H1 (cell line): Measurements from ENCODE around the gene CDC42EP3. TPM values are rescaled to one million over a fixed set of nuclear protein-coding genes. Genes with fewer than 3 reads are reported as not detected.

Experiments used
- FOSL1 ChIP-seq: IDR thresholded peaks from 2 replicates; pipeline ENCODE4 v1.6.1; 2011; ENCODE audit warnings: mild to moderate bottlenecking, low read depth, low read length, moderate library complexity; ENCODE audit not compliant: insufficient read depth
- GABPA ChIP-seq: IDR thresholded peaks from 2 replicates; pipeline ENCODE4 v1.6.1; 2011; ENCODE audit warnings: mild to moderate bottlenecking, low read length, moderate library complexity, borderline replicate concordance; ENCODE audit not compliant: insufficient read depth
- HDAC2 ChIP-seq, 2 experiments: fragments of 300-600 bp in 1 of 2; sonication (generic) in 1 of 2; IDR thresholded peaks; 2 replicates each; pipeline ENCODE4 v1.6.1; 2011 to 2012; ENCODE audit warnings: low read depth in 2 of 2, low read length in 2 of 2, mild to moderate bottlenecking in 2 of 2, moderate library complexity in 2 of 2, borderline replicate concordance in 1 of 2, inconsistent platforms in 1 of 2
- JUN ChIP-seq: IDR thresholded peaks from 2 replicates; pipeline ENCODE4 v1.6.1; 2011; ENCODE audit warnings: low read depth, mild to moderate bottlenecking, improper control_type of control experiment, low read length
- KDM4A ChIP-seq: IDR thresholded peaks from one replicate; pipeline ENCODE4 v1.7.1; 2012; ENCODE audit warnings: low read depth, mild to moderate bottlenecking, moderate library complexity, low read length, inconsistent platforms; ENCODE audit not compliant: severe bottlenecking
- KDM5A ChIP-seq: fragments of 200-600 bp; IDR thresholded peaks from 2 replicates; pipeline ENCODE4 v1.7.1; 2012; ENCODE audit warnings: mild to moderate bottlenecking, low read length, inconsistent platforms, mixed read lengths
- MAFK ChIP-seq: IDR thresholded peaks from 2 replicates; pipeline ENCODE4 v1.6.1; 2012; ENCODE audit warnings: low read depth, mild to moderate bottlenecking, improper control_type of control experiment, low read length
- RFX5 ChIP-seq: IDR thresholded peaks from 2 replicates; pipeline ENCODE4 v1.6.1; 2011; ENCODE audit warnings: low read depth, low read length, improper control_type of control experiment, borderline replicate concordance
- SIX5 ChIP-seq: IDR thresholded peaks from 2 replicates; pipeline ENCODE4 v1.6.1; 2011; ENCODE audit warnings: mild to moderate bottlenecking, low read depth, low read length
- SP1 ChIP-seq: IDR thresholded peaks from 2 replicates; pipeline ENCODE4 v1.6.1; 2011; ENCODE audit warnings: low read depth, low read length
- SP4 ChIP-seq: IDR thresholded peaks from 2 replicates; pipeline ENCODE4 v1.6.1; 2012; ENCODE audit warnings: low read length, inconsistent platforms
- polyA plus RNA-seq, 7 experiments: library from polyadenylated mRNA; depleted of rRNA in 3 of 7; stranded (reverse) in 5 of 7; unstranded in 2 of 7; fragments of >200 nt in 5 of 7; fragments of 200-250 nt in 2 of 7; gene quantifications; 1 replicate in 5 of 7; 2 replicates in 1 of 7; 4 replicates in 1 of 7; pipeline versions ENCODE4 v1.2.1 to v1.2.3, GENCODE V29; 2011 to 2013; ENCODE audit warnings: missing spikeins in 2 of 7, mixed read lengths in 2 of 7
- total RNA-seq: library from RNA; stranded (reverse); fragmentation: NEBNext Ultra II Directional; extraction: Animal tissue kit (Norgen Biotek cat#: 25700); gene quantifications from 2 replicates; pipeline ENCODE4 v1.2.1, GENCODE V29; 2021
- TF ChIP-seq, protein P1 (sequence below): fragments of 300-600 bp; sonication (generic); IDR thresholded peaks from 2 replicates; pipeline ENCODE4 v1.7.1; 2012; ENCODE audit warnings: low read length, moderate library complexity, mild to moderate bottlenecking, inconsistent platforms; ENCODE audit not compliant: insufficient replicate concordance

Gene CDC42EP3
- total and polyA plus RNA-seq, 2 of the 8 experiments (the other 6 are each of a cell fraction or from before 2014, with no cell fraction given) = 18.4 to 24.7 TPM

- TF ChIP-seq, protein P1, sequence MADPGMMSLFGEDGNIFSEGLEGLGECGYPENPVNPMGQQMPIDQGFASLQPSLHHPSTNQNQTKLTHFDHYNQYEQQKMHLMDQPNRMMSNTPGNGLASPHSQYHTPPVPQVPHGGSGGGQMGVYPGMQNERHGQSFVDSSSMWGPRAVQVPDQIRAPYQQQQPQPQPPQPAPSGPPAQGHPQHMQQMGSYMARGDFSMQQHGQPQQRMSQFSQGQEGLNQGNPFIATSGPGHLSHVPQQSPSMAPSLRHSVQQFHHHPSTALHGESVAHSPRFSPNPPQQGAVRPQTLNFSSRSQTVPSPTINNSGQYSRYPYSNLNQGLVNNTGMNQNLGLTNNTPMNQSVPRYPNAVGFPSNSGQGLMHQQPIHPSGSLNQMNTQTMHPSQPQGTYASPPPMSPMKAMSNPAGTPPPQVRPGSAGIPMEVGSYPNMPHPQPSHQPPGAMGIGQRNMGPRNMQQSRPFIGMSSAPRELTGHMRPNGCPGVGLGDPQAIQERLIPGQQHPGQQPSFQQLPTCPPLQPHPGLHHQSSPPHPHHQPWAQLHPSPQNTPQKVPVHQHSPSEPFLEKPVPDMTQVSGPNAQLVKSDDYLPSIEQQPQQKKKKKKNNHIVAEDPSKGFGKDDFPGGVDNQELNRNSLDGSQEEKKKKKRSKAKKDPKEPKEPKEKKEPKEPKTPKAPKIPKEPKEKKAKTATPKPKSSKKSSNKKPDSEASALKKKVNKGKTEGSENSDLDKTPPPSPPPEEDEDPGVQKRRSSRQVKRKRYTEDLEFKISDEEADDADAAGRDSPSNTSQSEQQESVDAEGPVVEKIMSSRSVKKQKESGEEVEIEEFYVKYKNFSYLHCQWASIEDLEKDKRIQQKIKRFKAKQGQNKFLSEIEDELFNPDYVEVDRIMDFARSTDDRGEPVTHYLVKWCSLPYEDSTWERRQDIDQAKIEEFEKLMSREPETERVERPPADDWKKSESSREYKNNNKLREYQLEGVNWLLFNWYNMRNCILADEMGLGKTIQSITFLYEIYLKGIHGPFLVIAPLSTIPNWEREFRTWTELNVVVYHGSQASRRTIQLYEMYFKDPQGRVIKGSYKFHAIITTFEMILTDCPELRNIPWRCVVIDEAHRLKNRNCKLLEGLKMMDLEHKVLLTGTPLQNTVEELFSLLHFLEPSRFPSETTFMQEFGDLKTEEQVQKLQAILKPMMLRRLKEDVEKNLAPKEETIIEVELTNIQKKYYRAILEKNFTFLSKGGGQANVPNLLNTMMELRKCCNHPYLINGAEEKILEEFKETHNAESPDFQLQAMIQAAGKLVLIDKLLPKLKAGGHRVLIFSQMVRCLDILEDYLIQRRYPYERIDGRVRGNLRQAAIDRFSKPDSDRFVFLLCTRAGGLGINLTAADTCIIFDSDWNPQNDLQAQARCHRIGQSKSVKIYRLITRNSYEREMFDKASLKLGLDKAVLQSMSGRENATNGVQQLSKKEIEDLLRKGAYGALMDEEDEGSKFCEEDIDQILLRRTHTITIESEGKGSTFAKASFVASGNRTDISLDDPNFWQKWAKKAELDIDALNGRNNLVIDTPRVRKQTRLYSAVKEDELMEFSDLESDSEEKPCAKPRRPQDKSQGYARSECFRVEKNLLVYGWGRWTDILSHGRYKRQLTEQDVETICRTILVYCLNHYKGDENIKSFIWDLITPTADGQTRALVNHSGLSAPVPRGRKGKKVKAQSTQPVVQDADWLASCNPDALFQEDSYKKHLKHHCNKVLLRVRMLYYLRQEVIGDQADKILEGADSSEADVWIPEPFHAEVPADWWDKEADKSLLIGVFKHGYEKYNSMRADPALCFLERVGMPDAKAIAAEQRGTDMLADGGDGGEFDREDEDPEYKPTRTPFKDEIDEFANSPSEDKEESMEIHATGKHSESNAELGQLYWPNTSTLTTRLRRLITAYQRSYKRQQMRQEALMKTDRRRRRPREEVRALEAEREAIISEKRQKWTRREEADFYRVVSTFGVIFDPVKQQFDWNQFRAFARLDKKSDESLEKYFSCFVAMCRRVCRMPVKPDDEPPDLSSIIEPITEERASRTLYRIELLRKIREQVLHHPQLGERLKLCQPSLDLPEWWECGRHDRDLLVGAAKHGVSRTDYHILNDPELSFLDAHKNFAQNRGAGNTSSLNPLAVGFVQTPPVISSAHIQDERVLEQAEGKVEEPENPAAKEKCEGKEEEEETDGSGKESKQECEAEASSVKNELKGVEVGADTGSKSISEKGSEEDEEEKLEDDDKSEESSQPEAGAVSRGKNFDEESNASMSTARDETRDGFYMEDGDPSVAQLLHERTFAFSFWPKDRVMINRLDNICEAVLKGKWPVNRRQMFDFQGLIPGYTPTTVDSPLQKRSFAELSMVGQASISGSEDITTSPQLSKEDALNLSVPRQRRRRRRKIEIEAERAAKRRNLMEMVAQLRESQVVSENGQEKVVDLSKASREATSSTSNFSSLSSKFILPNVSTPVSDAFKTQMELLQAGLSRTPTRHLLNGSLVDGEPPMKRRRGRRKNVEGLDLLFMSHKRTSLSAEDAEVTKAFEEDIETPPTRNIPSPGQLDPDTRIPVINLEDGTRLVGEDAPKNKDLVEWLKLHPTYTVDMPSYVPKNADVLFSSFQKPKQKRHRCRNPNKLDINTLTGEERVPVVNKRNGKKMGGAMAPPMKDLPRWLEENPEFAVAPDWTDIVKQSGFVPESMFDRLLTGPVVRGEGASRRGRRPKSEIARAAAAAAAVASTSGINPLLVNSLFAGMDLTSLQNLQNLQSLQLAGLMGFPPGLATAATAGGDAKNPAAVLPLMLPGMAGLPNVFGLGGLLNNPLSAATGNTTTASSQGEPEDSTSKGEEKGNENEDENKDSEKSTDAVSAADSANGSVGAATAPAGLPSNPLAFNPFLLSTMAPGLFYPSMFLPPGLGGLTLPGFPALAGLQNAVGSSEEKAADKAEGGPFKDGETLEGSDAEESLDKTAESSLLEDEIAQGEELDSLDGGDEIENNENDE = no peak
- TF ChIP-seq GABPA (no peak), KDM4A (no peak), FOSL1 (no peak), MAFK (no peak), SIX5 (no peak), SP1 (no peak), KDM5A (no peak), JUN (no peak), SP4 (no peak), HDAC2 (IDR thresholded peaks at IDR 0.05; ENCODE audit: borderline replicate concordance in 1 of 2, low read depth in 2 of 2, low read length in 2 of 2) (no peak), RFX5 (no peak)
Observed at GRCh38 chr2:37621199-37621598, 50.2 kb downstream of the CDC42EP3 start (continued).
